Parathyroid adenoma (tissue), 2 donors: ENCODE data around the gene NMUR1.

Experiments
- H2AFZ ChIP-seq: fragments of 300-600 bp; sonication (generic); one replicate; pipeline ENCODE4 v1.7.0; 2017; ENCODE audit warnings: antibody characterized with exemption, mild to moderate bottlenecking
- H3K27ac ChIP-seq: fragments of 300-600 bp; sonication (generic); one replicate; pipeline ENCODE4 v1.7.0; 2017
- H3K27me3 ChIP-seq: fragments of 300-600 bp; sonication (generic); one replicate; pipeline ENCODE4 v1.7.0; 2017; ENCODE audit warnings: low read length; ENCODE audit not compliant: control insufficient read depth, insufficient read depth
- H3K36me3 ChIP-seq: fragments of 300-600 bp; sonication (generic); one replicate; pipeline ENCODE4 v1.7.0; 2017; ENCODE audit warnings: low read length; ENCODE audit not compliant: control insufficient read depth, insufficient read depth
- H3K4me1 ChIP-seq: fragments of 300-600 bp; sonication (generic); one replicate; pipeline ENCODE4 v1.7.0; 2017; ENCODE audit warnings: control low read depth
- H3K4me2 ChIP-seq: fragments of 300-600 bp; sonication (generic); one replicate; pipeline ENCODE4 v1.7.0; 2017; ENCODE audit warnings: low read length
- H3K4me3 ChIP-seq: fragments of 300-600 bp; sonication (generic); one replicate; pipeline ENCODE4 v1.7.0; 2017; ENCODE audit warnings: low read depth, low read length
- H3K79me2 ChIP-seq: fragments of 300-600 bp; sonication (generic); one replicate; pipeline ENCODE4 v1.7.0; 2017; ENCODE audit warnings: control low read depth
- H3K9ac ChIP-seq: fragments of 300-600 bp; sonication (generic); one replicate; pipeline ENCODE4 v1.7.0; 2017; ENCODE audit warnings: mild to moderate bottlenecking
- H3K9me3 ChIP-seq: fragments of 300-600 bp; sonication (generic); one replicate; pipeline ENCODE4 v1.7.0; 2017; ENCODE audit warnings: low read length; ENCODE audit not compliant: control insufficient read depth
- TF ChIP-seq, protein P1 (sequence below): fragments of 300-600 bp; sonication (generic); IDR thresholded peaks from one replicate; pipeline ENCODE4 v1.7.0; 2017; ENCODE audit warnings: antibody characterized with exemption, mild to moderate bottlenecking
- donor health status: primary hyperparathyroidism.

The NMUR1 gene

GRCh38 chr2:231512222-231512621, 18.0 kb downstream of the NMUR1 start:
- TF ChIP-seq, protein P1, sequence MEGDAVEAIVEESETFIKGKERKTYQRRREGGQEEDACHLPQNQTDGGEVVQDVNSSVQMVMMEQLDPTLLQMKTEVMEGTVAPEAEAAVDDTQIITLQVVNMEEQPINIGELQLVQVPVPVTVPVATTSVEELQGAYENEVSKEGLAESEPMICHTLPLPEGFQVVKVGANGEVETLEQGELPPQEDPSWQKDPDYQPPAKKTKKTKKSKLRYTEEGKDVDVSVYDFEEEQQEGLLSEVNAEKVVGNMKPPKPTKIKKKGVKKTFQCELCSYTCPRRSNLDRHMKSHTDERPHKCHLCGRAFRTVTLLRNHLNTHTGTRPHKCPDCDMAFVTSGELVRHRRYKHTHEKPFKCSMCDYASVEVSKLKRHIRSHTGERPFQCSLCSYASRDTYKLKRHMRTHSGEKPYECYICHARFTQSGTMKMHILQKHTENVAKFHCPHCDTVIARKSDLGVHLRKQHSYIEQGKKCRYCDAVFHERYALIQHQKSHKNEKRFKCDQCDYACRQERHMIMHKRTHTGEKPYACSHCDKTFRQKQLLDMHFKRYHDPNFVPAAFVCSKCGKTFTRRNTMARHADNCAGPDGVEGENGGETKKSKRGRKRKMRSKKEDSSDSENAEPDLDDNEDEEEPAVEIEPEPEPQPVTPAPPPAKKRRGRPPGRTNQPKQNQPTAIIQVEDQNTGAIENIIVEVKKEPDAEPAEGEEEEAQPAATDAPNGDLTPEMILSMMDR = no peak
- Histone ChIP-seq H3K4me2 (no peak overlapping the region), H3K9me3 (peaks cover 4% of the 10 kb centered on the region), H3K79me2 (no peaks in the 10 kb centered on the region), H2AFZ (no peak overlapping the region), H3K36me3 (no peaks in the 10 kb centered on the region), H3K27ac (no peak overlapping the region), H3K9ac (no peak overlapping the region), H3K4me3 (no peak overlapping the region), H3K27me3 (no peaks in the 10 kb centered on the region), H3K4me1 (peaks cover 2% of the 10 kb centered on the region)

GRCh38 chr2:231503766-231504165, 26.5 kb downstream of the NMUR1 start:
- H3K4me1 ChIP-seq = no peaks in the 10 kb centered on the region
- no peaks in the 10 kb centered on the region for H3K79me2 ChIP-seq
- H3K4me3 ChIP-seq = no peak overlapping the region
- H2AFZ ChIP-seq = no peak overlapping the region
- no peak overlapping the region for H3K9ac ChIP-seq
- H3K27me3 ChIP-seq = no peaks in the 10 kb centered on the region
- H3K4me2 ChIP-seq = no peak overlapping the region
- no peaks in the 10 kb centered on the region for H3K36me3 ChIP-seq
- TF ChIP-seq, protein P1 = no peak
- no peak overlapping the region for H3K27ac ChIP-seq
- no peaks in the 10 kb centered on the region for H3K9me3 ChIP-seq

- Histone ChIP-seq H3K27ac (no peak overlapping the region), H3K27me3 (no peaks in the 10 kb centered on the region), H3K9me3 (no peaks in the 10 kb centered on the region), H3K4me1 (no peaks in the 10 kb centered on the region), H3K4me3 (no peak overlapping the region), H3K9ac (no peak overlapping the region), H3K4me2 (no peak overlapping the region), H2AFZ (no peak overlapping the region), H3K79me2 (no peaks in the 10 kb centered on the region), H3K36me3 (no peaks in the 10 kb centered on the region)
- TF ChIP-seq, protein P1 = no peak
These were observed 27.6 kb downstream of the NMUR1 start for GRCh38 chr2:231502596-231502995.

GRCh38 chr2:231497651-231498050, 32.6 kb downstream of the NMUR1 start:
- no peaks in the 10 kb centered on the region for H3K27me3 ChIP-seq
- H3K9ac ChIP-seq = no peak overlapping the region
- no peaks in the 10 kb centered on the region for H3K9me3 ChIP-seq
- no peak overlapping the region for H3K4me2 ChIP-seq
- TF ChIP-seq, protein P1 = no peak
- H3K79me2 ChIP-seq = no peaks in the 10 kb centered on the region
- no peaks in the 10 kb centered on the region for H3K4me1 ChIP-seq
- no peak overlapping the region for H2AFZ ChIP-seq
- H3K36me3 ChIP-seq = no peaks in the 10 kb centered on the region
- H3K4me3 ChIP-seq = no peak overlapping the region
- no peak overlapping the region for H3K27ac ChIP-seq

DNA sequence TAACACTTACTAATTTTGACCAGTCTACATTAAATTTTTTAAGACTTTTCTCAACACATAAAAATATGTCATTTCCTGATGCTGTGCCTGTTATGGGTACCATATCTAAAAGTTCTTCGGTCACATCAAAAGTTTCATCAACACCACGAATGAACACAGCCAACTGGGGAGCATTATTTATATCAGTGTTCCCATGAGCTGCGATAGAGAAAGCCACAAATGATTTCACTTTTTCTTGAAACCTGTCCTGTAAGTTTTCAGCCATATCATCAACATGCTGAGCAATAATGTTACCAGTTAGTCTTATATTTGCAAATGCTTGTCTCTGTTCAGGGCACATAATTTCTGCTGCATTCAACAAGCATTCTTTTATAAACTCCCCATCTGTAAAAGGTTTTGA, 35.6 kb downstream of the NMUR1 start:
- no peaks in the 10 kb centered on the region for H3K4me1 ChIP-seq
- no peaks in the 10 kb centered on the region for H3K27me3 ChIP-seq
- TF ChIP-seq, protein P1 = no peak
- H3K4me2 ChIP-seq = no peak overlapping the region
- H3K79me2 ChIP-seq = no peaks in the 10 kb centered on the region
- no peak overlapping the region for H3K4me3 ChIP-seq
- H3K27ac ChIP-seq = no peak overlapping the region
- H3K36me3 ChIP-seq = no peaks in the 10 kb centered on the region
- no peaks in the 10 kb centered on the region for H3K9me3 ChIP-seq
- H3K9ac ChIP-seq = no peak overlapping the region
- no peak overlapping the region for H2AFZ ChIP-seq
